Measurements from ENCODE around the gene LCORL.
A peak's percentile ranks its signal among the peaks of the same experiment; 100 is the strongest.

The LCORL gene

GRCh38 chr4:18021720-18022571 is at the start of gene LCORL:
Gene LCORL (minus strand): TSS chr4:18021755. CDS start chr4:18021751, 4 bp downstream.
- H3K4me3 Mint-ChIP-seq: peak within 1 kb of the TSS; percentile 85
- H3K27ac Mint-ChIP-seq (ENCODE audit: low read depth): peak within 1 kb of the TSS; percentile 55
- peaks cover 25% of the 10 kb centered on the region for H3K4me1 Mint-ChIP-seq
- DNase-seq (ENCODE audit: low spot score in 2 of 2) (peak; percentile 79 to 82), ATAC-seq (replicated peaks; ENCODE audit: extremely low read depth, poor library complexity, severe bottlenecking) (peak; percentile 84)
- H3K27me3 Mint-ChIP-seq: no peaks in the 10 kb centered on the region
- H3K9me3 Mint-ChIP-seq: no peaks in the 10 kb centered on the region
- peaks cover 6% of the 10 kb centered on the region for H3K36me3 Mint-ChIP-seq (ENCODE audit: insufficient read depth)

- Mint-ChIP-seq H3K9me3 (no peaks in the 10 kb centered on the region), H3K36me3 (ENCODE audit: insufficient read depth) (no peaks in the 10 kb centered on the region), H3K27me3 (peaks cover 71% of the 10 kb centered on the region), H3K4me3 (no peak overlapping the region), H3K4me1 (no peaks in the 10 kb centered on the region), H3K27ac (ENCODE audit: low read depth) (no peak overlapping the region)
- DNase-seq (ENCODE audit: low spot score in 2 of 2): no peak
- no peak for ATAC-seq (replicated peaks; ENCODE audit: extremely low read depth, poor library complexity, severe bottlenecking)
Measured at GRCh38 chr4:18069810-18070209, 48.3 kb upstream of the LCORL start.

GRCh38 chr4:18067031-18067430 is 45.5 kb upstream of the LCORL start:
- Mint-ChIP-seq H3K9me3 (peaks cover 12% of the 10 kb centered on the region), H3K4me1 (no peaks in the 10 kb centered on the region), H3K27ac (ENCODE audit: low read depth) (no peak overlapping the region), H3K4me3 (no peak overlapping the region), H3K36me3 (ENCODE audit: insufficient read depth) (no peaks in the 10 kb centered on the region), H3K27me3 (peaks cover 79% of the 10 kb centered on the region)
- ATAC-seq (replicated peaks; ENCODE audit: extremely low read depth, poor library complexity, severe bottlenecking) (no peak), DNase-seq (ENCODE audit: low spot score in 2 of 2) (no peak)

- Mint-ChIP-seq H3K27ac (ENCODE audit: low read depth) (no peak overlapping the region), H3K4me3 (no peak overlapping the region), H3K9me3 (peaks cover 12% of the 10 kb centered on the region), H3K36me3 (ENCODE audit: insufficient read depth) (no peaks in the 10 kb centered on the region), H3K27me3 (peaks cover 57% of the 10 kb centered on the region), H3K4me1 (peaks cover 3% of the 10 kb centered on the region)
- ATAC-seq (replicated peaks; ENCODE audit: extremely low read depth, poor library complexity, severe bottlenecking) (no peak), DNase-seq (ENCODE audit: low spot score in 2 of 2) (no peak)
Measured at GRCh38 chr4:18063079-18063478, 41.5 kb upstream of the LCORL start.

GRCh38 chr4:18057821-18058533 is 36.4 kb upstream of the LCORL start:
- ATAC-seq (replicated peaks; ENCODE audit: extremely low read depth, poor library complexity, severe bottlenecking): no peak
- Mint-ChIP-seq H3K4me1 (peaks cover 8% of the 10 kb centered on the region), H3K4me3 (no peak overlapping the region), H3K27me3 (peaks cover 37% of the 10 kb centered on the region), H3K27ac (ENCODE audit: low read depth) (no peak overlapping the region), H3K36me3 (ENCODE audit: insufficient read depth) (no peaks in the 10 kb centered on the region), H3K9me3 (no peaks in the 10 kb centered on the region)
- no peak for DNase-seq (ENCODE audit: low spot score in 2 of 2)

GRCh38 chr4:18056030-18056429 is 34.5 kb upstream of the LCORL start:
- Mint-ChIP-seq H3K4me3 (no peak overlapping the region), H3K36me3 (ENCODE audit: insufficient read depth) (no peaks in the 10 kb centered on the region), H3K27ac (ENCODE audit: low read depth) (no peak overlapping the region), H3K9me3 (no peaks in the 10 kb centered on the region), H3K4me1 (peaks cover 8% of the 10 kb centered on the region), H3K27me3 (peaks cover 32% of the 10 kb centered on the region)
- DNase-seq (ENCODE audit: low spot score in 2 of 2) (no peak), ATAC-seq (replicated peaks; ENCODE audit: extremely low read depth, poor library complexity, severe bottlenecking) (no peak)

GRCh38 chr4:18052158-18052557 is 30.6 kb upstream of the LCORL start:
- Mint-ChIP-seq H3K4me1 (no peaks in the 10 kb centered on the region), H3K4me3 (no peak overlapping the region), H3K27ac (ENCODE audit: low read depth) (no peak overlapping the region), H3K27me3 (peaks cover 14% of the 10 kb centered on the region), H3K9me3 (no peaks in the 10 kb centered on the region), H3K36me3 (ENCODE audit: insufficient read depth) (no peaks in the 10 kb centered on the region)
- no peak for ATAC-seq (replicated peaks; ENCODE audit: extremely low read depth, poor library complexity, severe bottlenecking)
- no peak for DNase-seq (ENCODE audit: low spot score in 2 of 2)

GRCh38 chr4:18051281-18051680 is 29.7 kb upstream of the LCORL start:
- Mint-ChIP-seq H3K4me1 (no peaks in the 10 kb centered on the region), H3K27me3 (peaks cover 14% of the 10 kb centered on the region), H3K27ac (ENCODE audit: low read depth) (no peak overlapping the region), H3K4me3 (no peak overlapping the region), H3K36me3 (ENCODE audit: insufficient read depth) (no peaks in the 10 kb centered on the region), H3K9me3 (no peaks in the 10 kb centered on the region)
- DNase-seq (ENCODE audit: low spot score in 2 of 2): no peak
- ATAC-seq (replicated peaks; ENCODE audit: extremely low read depth, poor library complexity, severe bottlenecking): no peak

- Mint-ChIP-seq H3K36me3 (ENCODE audit: insufficient read depth) (no peaks in the 10 kb centered on the region), H3K9me3 (no peaks in the 10 kb centered on the region), H3K27me3 (peaks cover 6% of the 10 kb centered on the region), H3K4me1 (no peaks in the 10 kb centered on the region), H3K27ac (ENCODE audit: low read depth) (no peak overlapping the region), H3K4me3 (no peak overlapping the region)
- ATAC-seq (replicated peaks; ENCODE audit: extremely low read depth, poor library complexity, severe bottlenecking) (no peak), DNase-seq (ENCODE audit: low spot score in 2 of 2) (no peak)
Measured at GRCh38 chr4:18050448-18050847, 28.9 kb upstream of the LCORL start.

- no peak overlapping the region for H3K27ac Mint-ChIP-seq (ENCODE audit: low read depth)
- H3K4me1 Mint-ChIP-seq: no peaks in the 10 kb centered on the region
- no peaks in the 10 kb centered on the region for H3K9me3 Mint-ChIP-seq
- H3K27me3 Mint-ChIP-seq: no peaks in the 10 kb centered on the region
- DNase-seq (ENCODE audit: low spot score in 2 of 2): no peak
- H3K4me3 Mint-ChIP-seq: no peak overlapping the region
- ATAC-seq (replicated peaks; ENCODE audit: extremely low read depth, poor library complexity, severe bottlenecking): no peak
- no peaks in the 10 kb centered on the region for H3K36me3 Mint-ChIP-seq (ENCODE audit: insufficient read depth)
Measured at GRCh38 chr4:18049446-18049845, 27.9 kb upstream of the LCORL start.

GRCh38 chr4:18042754-18043153 is 21.2 kb upstream of the LCORL start:
- ATAC-seq (replicated peaks; ENCODE audit: extremely low read depth, poor library complexity, severe bottlenecking) (no peak), DNase-seq (ENCODE audit: low spot score in 2 of 2) (no peak)
- no peaks in the 10 kb centered on the region for H3K36me3 Mint-ChIP-seq (ENCODE audit: insufficient read depth)
- peaks cover 5% of the 10 kb centered on the region for H3K4me1 Mint-ChIP-seq
- no peak overlapping the region for H3K27ac Mint-ChIP-seq (ENCODE audit: low read depth)
- peaks cover 34% of the 10 kb centered on the region for H3K27me3 Mint-ChIP-seq
- no peak overlapping the region for H3K4me3 Mint-ChIP-seq
- no peaks in the 10 kb centered on the region for H3K9me3 Mint-ChIP-seq

- Mint-ChIP-seq H3K4me1 (peaks cover 5% of the 10 kb centered on the region), H3K27me3 (peaks cover 41% of the 10 kb centered on the region), H3K36me3 (ENCODE audit: insufficient read depth) (no peaks in the 10 kb centered on the region), H3K4me3 (no peak overlapping the region), H3K9me3 (no peaks in the 10 kb centered on the region), H3K27ac (ENCODE audit: low read depth) (no peak overlapping the region)
- ATAC-seq (replicated peaks; ENCODE audit: extremely low read depth, poor library complexity, severe bottlenecking): no peak
- DNase-seq (ENCODE audit: low spot score in 2 of 2): no peak
Measured at GRCh38 chr4:18042012-18042411, 20.5 kb upstream of the LCORL start.

GRCh38 chr4:18041114-18041513 is 19.6 kb upstream of the LCORL start:
- H3K4me3 Mint-ChIP-seq: no peak overlapping the region
- ATAC-seq (replicated peaks; ENCODE audit: extremely low read depth, poor library complexity, severe bottlenecking): no peak
- no peaks in the 10 kb centered on the region for H3K36me3 Mint-ChIP-seq (ENCODE audit: insufficient read depth)
- DNase-seq (ENCODE audit: low spot score in 2 of 2): no peak
- no peak overlapping the region for H3K27ac Mint-ChIP-seq (ENCODE audit: low read depth)
- peaks cover 45% of the 10 kb centered on the region for H3K27me3 Mint-ChIP-seq
- no peaks in the 10 kb centered on the region for H3K9me3 Mint-ChIP-seq
- peaks cover 5% of the 10 kb centered on the region for H3K4me1 Mint-ChIP-seq

Data from central memory CD8-positive, alpha-beta T cell (primary cell).